CD4-positive, alpha-beta T cell treated with Interleukin-4 for 1 hour (primary cell): ENCODE measurements around the gene NAP1L5.

Source experiments
- DNase-seq, 2 donors: peaks; one replicate each; pipeline ENCODE4 v3.0.0-alpha.2; 2020 to 2022

Gene NAP1L5

DNA sequence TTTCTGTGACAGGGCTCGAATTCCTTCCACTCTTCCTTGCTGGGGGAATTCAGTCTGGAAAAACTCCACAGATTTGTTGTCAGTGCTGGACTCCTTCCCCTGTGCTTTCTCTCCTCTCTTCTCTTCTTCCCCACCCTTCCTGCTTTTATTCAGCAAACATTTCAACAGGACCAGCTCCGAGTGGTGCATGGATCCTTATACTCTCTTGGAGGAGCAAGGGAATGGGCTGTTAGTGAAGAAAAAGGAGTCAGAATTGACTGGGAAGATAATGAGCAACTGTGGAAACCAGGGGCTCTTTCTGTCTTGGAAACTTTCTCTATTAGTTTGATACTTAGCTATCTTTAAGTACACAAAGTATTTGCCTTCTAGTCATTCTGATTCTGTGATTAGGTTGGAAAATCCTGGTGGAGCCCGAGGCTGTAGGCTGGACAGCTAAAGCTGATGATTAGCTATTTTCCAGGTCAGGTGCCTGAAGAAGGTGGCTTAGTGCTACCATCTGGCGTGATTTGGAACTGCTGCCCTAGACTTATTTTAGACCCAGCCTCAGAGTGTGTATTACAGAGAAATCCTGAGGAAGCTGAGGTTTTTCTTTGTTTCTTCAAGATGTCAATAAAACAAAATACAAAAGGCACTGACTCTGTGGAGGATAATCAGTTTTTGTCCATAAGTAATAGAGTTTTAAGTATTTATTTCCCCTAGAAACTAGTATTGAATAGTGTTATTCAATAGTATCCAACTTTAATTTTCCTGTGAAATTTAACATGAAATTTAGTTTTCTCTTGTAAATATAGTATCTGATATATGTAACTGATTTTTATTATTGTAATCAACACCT is 38.4 kb downstream of the NAP1L5 start:
- DNase-seq = peak; percentile 27 to 60

- DNase-seq = no peak
These were observed 42.4 kb downstream of the NAP1L5 start for GRCh38 chr4:88655226-88655625.

- DNase-seq = no peak
These were observed 44.2 kb downstream of the NAP1L5 start for GRCh38 chr4:88653371-88653946.

- no peak for DNase-seq
These were observed 47.9 kb downstream of the NAP1L5 start for GRCh38 chr4:88649716-88650115.

- no peak for DNase-seq
These were observed 50.9 kb downstream of the NAP1L5 start for GRCh38 chr4:88646528-88647280.

DNA sequence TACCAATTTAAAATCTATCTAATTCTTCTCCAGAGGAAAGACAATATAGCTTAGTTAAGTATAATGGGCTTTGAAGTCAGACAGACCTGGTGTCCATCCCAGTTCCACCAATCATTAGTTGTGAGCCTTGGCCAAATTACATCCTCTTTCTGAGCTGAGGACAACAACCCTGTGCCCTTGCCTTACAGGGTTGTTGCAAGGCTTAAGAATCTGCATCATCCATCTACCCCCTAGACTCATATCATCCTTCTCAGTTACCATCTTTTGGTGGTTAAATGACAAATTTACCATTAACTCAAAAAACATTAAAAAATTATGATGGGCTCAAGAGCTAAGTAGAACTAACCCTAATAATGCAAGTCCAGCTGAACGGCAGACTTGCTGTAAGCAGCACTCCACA is 51.6 kb downstream of the NAP1L5 start:
- no peak for DNase-seq
